HG03354 (cell line): ENCODE results near the gene XRCC5.
A peak's percentile ranks its signal among the peaks of the same experiment; 100 is the strongest.
"Not testable (repeated sequence)": the region's sequence is repeated elsewhere in the genome, so short reads cannot be mapped to it uniquely, and the experiment has no call there.

Source experiments
- ATAC-seq: cut with Tn5 transposase; IDR thresholded peaks from one replicate; pipeline ENCODE4 v1.9.1; 2021; ENCODE audit warnings: mild to moderate bottlenecking; ENCODE audit not compliant: unreplicated experiment, poor library complexity, severe bottlenecking

Gene XRCC5

DNA sequence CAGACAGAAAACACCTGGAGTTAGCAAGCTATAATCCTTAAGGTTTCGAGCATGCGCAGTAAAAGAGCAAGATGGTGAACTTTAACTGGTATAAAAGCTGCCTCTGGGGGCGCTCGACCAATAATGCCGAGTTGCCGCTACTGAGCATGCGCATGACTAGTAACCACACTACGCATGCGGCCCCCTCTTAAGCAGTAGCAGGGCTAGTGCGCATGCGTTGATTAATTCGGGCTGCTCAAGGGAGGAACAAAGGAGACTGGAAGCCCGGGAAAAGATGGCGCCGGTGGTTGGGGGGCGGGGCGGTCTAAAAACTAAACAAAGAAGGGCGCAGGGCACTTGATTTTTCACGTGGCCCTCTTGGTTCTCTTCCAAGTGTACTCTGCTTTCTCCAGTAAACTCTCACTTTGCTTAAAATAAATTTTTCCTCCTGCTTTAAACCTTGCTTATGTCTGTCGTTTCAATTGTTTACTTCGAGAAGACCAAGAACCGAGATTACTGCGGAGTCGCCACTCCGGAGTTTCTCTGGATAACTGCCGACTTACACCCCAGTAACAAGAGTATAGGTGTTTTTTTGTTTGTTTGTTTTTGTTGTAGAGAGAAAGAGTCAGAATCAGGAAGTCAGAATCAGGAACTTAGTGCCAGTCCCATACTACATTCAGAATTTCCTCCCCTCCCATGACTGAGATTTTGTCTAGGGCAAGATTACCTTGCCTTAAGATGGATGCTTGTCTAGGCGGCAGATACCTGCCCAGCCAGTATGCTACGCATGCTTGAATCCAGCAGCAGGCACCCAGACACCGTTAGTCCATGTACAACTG is 5.8 kb downstream of the XRCC5 start:
- ATAC-seq: peak; percentile 37

DNA sequence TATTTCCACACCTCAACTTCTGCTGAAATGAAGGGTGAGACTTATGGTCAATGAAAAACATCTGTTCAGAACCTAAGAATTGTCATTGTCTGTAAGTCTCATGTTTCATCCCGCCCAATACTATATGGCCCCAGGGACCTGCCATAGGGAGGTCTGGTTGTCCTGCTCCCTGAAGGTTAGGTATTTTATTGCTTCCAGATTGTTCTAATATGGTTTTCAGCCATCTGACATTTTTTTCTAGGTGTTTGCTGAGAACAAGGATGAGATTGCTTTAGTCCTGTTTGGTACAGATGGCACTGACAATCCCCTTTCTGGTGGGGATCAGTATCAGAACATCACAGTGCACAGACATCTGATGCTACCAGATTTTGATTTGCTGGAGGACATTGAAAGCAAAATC is 7.3 kb downstream of the XRCC5 start:
- no peak for ATAC-seq

DNA sequence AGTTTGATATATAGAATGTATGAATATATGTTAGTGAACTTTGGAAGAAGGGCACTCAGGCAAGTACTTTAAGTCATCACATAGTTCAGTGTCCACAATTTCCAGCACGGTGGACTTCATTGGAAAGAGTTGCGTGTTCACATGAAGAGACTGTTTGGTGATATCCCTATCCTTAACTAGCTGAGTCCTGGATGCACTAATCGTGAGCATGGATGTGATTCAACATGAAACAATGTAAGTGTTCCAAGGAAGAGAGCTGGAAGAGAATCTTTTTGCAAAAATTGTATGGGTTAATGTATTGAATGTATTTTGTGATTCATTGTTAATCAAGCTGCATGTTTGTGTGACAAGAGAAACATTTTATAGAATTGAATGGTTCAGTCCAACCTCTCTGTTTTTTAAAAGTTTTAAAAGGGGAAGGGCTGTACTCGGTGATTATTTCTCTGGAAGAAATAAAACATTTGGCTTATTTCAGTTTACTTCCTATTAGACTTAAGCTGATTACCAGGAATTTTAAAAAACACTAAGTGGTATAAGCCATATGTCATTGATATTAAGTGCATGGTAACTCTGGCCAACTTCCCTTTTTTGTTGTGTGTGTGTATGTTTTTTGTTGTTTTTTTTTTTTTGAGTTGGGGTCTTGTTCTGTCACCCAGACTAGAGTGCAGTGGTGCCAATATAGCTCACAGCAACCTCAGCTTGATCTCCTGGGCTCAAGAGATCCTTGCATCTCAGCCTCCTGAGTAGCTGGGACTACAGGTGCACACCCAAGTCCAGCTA is 8.6 kb downstream of the XRCC5 start:
- ATAC-seq: no peak

DNA sequence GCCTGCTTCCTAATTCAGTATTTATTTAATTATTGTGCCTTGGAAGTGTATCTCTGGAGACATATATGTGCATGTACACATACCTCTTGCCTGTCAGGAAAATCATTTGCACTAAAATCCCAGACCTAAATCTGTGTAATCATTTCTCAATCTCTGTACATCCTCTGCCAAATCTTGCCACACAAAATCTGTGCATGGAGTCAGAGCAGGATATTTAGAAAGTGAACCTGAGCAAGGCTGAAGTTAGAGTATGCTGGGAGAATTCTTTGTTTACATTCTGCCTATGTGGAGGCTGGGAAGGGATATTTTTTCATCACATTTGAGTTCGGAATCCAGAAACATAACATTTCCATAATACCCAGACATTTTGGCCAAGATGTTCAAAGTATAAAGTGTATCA is 9.3 kb downstream of the XRCC5 start:
- ATAC-seq: no peak

DNA sequence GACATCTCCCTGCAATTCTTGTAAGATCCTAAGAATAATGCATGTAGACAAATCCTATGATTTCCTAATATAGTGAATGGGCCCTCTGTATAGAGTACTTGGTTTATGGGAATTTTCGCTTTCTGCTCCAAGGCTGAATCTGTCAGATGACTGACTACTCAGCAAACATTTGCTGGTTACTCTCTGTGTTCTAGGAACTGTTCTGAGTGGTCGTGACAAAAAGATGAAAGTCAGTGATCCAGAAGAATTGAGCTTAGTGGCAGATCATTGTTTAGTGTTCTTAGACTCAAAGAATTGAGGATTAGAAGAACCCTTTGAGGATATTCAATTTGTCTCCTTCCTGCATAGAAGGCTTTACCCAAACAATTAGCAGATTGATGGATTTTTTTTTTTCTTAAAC is 10.0 kb downstream of the XRCC5 start:
- no peak for ATAC-seq

DNA sequence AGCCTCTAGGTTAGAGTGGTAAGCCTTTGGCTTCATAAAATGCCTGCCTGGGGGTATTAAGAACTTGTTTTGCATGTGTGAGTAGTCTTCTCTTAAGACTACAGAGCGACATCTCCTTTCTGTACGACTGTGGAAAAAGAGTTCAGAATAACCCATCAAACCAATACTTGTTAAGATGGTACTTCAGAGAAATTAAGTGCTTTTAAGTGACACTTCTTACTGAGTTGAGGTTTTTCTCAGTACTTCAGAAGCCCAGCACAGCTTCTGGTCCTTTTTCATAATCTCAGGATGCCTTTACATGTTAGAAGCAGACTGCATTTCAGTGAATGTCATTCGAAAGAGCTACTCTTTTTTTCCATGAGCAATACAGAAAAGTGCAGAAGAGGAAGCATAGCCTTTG is 10.8 kb downstream of the XRCC5 start:
- no peak for ATAC-seq

DNA sequence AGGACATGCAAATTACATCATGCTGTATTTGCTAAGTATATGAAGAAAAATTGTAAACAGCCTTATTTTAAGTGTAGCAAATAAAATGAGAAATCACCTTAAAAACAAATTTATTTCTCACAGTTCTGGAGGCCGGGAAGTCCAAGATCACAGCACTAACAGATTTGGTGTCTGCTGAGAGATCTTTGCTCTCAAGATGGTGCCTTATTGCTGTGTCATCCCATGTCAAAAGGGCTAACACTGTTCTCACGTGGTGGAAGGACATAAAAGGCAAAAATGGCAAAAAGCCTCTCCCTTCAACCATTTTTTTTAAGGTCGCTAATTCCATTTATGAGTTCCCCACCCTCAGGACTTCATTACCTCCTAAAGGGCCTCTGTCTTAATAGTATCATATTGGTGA is 12.1 kb downstream of the XRCC5 start:
- ATAC-seq: no peak

DNA sequence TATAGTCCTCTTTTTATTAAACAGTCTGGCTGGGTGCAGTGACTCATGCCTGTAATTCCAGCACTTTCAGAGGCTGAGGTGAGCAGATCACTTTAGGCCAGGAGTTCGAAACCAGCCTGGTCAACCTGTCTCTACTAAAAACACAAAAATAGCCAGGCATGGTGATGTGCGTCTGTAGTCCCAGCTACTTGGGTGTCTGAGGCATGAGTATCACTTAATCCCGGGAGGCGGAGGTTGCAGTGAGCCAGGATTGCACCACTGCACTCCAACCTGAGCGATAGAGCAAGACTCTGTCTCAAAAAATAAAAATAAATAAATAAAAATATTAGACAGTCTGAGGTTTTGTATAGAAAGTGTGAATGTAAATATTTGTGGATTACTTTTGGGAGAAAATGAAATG is 17.8 kb downstream of the XRCC5 start:
- ATAC-seq: no peak

DNA sequence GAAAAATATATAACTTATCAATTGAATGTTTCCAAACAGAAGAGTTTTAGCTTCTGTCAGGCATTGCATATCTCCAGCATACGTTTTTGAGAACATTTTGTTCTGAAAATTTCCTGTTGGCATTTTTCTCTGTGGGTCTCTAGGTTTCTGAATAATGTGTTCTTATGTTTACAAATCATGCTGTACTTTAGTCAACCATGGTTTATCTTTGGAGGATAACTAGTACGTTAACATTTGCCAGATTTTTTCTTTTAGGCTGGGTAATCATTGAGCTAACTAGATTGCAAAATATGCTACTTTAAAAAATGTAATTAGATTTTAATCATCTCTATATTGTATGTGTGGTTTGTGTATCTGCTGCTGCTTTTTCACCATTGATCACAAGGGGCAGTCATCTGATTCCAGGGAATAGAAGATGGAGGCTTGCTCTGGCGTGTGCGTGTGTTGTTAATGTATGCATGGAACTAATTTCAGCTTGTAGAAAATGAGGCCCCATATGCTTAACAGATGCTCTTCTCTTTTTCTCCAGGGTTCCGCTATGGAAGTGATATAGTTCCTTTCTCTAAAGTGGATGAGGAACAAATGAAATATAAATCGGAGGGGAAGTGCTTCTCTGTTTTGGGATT is 21.3 kb downstream of the XRCC5 start:
- no peak for ATAC-seq

DNA sequence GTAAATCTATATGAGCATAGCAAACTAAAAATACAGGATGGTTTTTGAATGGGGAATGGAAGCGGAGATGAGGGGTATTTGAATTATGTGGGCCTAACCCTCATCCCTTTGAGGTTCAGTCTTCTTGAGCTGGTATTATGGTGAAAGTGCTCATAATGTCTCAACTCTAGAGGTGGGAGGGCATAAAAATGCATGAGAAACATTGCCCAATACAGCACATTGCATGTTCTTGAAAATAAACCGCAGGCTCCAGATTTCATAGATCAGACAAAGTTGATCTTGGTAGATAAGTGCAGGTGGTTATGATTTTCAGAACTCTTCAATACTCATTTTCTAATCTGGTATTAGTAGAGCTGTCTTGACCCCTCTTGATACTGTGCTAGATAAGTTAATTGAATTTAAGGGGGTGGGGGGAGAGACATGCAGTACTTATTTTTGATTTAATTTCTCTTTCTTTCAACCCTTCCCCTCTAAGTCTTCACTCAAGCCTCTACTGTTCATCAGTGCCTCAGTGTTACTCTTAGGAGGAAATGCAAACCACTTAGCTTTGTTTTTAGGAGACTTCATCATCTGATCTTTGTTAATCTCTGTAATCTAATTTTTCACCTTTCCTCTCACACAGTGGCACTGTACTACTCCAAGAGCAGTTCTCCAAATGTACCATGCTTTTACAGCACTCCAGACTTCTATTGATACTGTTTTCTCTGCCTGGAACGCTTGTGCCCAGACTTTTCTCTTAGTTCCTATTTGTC is 22.2 kb downstream of the XRCC5 start:
- ATAC-seq: no peak

DNA sequence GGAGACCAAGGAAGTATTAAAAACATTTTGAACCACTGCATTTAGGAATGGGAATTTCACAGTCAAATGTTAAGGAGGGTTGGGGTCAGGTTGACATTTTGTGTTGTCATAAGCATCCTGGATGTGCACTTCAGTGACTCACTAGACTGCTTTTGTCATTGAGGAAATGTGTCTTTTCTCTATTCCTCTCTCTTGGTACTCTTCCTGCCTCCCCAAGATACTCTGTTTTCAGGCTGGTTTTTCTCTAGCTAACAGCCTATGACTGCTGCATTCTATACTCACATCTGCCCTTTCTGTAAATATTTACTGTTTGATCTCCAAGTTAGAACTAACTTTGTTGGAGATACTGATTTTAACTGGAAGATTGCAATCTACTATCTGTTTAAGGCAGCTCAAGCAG is 23.4 kb downstream of the XRCC5 start:
- no peak for ATAC-seq

DNA sequence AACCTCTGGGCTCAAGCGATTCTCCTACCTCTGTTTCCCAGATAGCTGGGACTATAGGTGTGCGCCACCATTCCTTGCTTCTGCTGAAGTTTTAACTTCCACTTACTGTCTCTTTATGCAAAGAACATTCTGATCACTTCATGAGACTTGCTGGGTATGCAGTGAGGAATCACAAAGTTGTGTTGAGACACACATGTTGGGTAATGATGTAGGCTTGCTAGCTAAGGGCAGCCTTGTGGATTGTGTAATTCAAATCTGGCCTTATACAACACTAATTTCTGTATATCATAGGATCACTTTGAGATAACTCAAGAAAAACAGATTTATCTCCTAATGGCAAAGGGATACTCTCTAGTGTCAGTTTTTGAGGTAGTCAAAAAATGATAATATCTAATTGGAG is 24.2 kb downstream of the XRCC5 start:
- ATAC-seq: no peak

DNA sequence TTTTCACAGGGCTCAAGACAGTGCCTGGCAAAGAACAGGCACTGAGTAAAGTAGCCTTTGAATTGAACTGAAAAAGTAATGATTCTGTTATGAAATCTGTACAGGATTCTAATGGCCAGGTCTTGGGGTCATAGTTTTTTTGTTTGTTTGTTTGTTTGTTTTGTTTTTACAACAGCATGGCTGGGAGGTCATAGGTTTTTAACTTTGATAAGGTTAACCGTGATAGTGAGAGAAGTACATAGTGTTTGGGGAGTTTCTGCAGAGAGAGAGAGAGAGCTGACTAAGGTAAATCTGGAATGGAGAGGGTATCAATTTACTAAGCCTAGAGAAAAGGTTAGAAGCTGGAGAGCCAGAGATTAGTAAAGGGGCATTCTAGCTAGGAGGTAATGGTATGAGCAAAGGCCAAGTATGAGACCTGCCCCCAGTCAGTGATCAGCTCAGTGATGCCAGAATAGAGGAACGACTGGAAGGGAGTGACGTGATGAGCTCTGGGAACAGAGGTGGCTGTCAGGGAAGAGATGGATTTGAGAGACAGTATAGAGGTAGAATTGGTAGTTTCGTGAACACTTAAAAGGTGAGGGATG is 25.9 kb downstream of the XRCC5 start:
- no peak for ATAC-seq

DNA sequence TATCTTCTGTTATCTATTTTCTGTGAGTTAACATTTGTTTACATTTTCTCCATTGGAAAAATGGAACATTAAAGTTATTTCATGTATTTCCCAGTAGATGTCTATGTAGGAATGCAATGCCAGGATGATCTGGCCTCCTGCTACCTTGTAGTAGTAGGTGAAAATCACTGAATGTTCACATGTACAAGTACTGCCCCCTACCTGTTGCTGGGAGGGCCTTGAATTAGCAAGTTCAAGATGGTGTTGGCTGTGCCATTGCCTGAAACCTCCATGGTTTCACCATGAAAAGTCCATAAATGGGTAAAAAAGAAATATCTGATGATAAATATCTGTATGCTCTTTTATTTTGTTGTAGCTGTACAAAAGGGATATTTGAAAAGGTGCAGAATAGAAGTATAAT is 30.7 kb downstream of the XRCC5 start:
- ATAC-seq: no peak

DNA sequence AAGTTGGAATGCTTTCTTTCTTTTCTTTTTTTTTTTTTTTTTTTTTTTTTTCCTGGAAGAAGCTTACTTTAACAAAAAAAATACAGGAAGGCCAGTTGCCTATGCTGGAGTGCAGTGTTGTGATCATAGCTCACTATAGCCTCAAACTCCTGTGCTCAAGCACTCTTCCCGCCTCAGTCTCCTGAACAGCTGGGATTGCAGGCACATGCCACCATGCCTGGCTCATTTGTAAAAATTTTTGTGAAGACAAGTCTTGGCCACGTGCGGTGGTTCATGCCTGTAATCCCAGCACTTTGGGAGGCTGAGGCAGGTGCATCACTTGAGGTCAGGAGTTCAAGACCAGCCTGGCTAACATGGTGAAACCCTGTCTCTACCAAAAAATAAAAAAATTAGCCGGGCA is 32.4 kb downstream of the XRCC5 start:
- not testable (repeated sequence) for ATAC-seq

DNA sequence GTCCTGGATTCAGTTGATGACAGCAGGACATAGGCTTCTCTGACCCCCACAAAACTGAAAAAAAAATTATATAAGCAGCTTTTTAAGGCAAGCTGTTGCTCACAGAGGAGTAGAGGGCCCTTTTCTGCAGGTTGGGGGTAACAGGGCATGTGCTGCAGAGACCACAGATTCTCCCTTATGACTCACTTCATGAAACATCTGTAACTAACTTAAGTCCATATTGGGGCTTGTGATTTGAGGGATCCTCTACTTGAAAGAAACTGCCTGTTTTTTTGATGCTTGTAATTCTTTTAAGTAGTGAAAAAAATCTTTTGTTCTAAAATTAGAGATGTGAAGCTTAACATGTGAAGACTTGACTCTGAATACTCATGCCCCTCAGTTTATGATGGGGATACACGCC is 33.4 kb downstream of the XRCC5 start:
- ATAC-seq: peak; percentile 99

DNA sequence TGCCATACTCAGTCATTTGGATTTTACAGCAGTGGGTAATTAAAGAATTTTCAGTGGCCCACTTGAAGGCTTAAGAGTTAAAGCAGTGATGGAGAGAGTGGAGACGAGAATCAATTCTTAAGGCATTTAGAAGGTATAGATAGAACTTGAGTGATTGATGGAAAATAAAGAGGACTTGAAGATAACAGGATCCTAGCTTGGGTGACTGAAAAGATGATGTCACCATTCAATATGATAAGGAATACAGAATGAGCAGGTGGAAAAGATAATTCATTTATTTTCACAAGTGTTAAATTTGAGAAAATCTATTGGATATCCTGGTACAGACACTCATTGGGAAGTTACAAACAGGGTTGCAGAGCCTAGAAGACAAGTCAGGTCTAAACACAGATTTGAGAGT is 35.2 kb downstream of the XRCC5 start:
- no peak for ATAC-seq

DNA sequence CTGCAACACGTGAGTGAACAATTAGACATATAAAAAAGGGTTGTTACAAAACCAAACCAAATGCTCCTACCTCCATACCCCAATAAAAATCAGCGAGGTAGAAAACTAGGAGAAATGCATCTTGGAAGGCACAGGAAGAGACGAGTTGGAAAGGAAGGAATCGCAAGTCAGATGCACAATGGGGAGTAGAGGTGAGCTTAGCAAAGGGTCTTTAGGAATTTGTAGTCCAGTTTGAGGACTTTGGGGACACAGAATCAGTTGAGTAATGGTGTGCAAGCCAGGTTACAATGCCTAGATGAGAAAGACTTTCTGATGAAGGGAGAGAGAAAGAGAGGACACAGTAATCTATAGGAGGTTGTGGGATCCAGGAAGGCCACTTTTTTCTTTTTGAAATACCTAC is 35.7 kb downstream of the XRCC5 start:
- no peak for ATAC-seq

DNA sequence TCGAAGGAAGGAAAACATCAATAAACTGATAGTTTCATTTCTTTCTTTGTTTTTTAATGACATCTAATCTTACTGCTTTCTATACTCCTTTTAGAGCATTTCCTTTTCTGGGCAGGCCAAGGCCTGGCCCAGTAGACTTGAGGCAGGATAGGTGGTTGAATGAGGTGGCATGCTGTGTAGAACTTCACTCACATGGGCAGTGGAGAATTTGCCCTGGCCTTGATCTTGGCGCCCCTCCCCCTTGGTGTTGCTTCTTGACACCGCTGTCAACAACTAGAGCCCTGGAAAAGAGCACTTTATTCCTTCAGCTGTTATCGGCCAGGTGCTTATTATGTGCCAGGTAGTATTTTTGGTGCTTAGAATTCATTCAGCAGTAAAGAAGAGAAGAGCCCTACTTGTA is 37.4 kb downstream of the XRCC5 start:
- ATAC-seq: no peak
